Fibroblast of skin of abdomen (primary cell): ENCODE data around the gene LMAN1L.
A peak's percentile ranks its signal among the peaks of the same experiment; 100 is the strongest.

ENCODE experiments used
- DNase-seq: peaks from one replicate; pipeline ENCODE4 v3.0.0-alpha.2; 2013

Gene LMAN1L

DNA sequence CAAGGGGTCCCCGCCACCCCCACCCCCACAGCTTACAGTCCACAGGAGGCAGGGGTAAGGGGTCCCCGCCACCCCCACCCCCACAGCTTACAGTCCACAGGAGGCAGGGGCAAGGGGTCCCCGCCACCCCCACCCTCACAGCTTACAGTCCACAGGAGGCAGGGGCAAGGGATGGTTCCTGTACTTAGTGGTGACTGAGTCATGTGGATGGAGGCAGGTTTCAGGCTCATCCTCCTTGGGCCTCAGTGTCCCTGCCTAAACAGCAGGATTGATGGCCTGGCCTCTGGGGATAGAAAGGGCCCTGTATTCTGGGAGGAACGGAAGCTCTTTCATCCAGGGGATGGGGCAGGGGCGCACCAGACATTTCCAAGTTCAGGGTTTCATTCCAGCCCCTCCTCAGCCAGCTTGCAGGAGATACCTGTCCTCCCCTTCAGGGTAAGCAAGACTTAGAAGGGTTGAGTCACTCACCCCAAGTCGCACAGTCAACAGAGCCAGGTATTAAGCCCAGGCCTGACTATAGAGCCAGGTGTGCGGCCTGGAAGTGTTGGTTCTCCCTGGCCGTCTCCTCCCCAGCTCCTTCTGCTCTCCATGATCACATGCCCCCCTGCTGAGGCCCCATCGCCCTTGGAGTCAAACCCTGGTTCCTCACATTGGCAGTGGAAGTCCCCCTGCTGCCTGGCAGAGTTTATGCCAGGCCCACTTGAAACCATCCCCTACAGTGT, 18.2 kb upstream of the LMAN1L start:
- DNase-seq = no peak

- DNase-seq = no peak
Observed at GRCh38 chr15:74794970-74795349, 17.7 kb upstream of the LMAN1L start.

DNA sequence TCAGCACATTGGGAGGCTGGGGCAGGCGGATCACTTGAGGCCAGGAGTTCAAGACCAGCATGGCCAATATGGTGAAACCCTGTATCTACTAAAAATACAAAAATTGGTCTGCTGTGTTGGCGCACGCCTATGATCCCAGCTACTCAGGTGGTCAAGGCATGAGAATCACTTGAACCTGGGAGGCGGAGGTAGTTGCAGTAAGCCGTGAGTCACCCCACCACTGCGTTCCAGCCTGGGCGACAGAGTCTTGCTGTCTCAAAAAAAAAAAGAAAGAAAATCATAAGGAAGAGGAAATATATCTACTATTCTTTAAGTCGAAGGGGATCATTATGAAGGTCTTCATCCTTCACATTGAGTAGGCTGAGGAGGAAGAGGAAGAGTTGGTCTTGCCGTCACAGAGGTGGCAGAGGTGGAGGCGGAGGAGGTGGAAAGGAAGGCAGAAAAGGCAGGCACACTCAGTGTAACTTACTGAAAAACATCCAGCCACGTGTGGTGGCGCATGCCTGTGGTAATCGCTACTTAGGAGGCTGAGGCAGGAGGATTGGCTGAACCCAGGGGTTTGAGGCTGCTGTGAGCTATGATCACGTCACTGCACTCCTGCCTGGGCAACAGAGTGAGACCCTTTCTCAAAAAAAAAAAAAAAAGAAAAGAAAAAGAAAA, 16.5 kb upstream of the LMAN1L start:
- DNase-seq = no peak

DNA sequence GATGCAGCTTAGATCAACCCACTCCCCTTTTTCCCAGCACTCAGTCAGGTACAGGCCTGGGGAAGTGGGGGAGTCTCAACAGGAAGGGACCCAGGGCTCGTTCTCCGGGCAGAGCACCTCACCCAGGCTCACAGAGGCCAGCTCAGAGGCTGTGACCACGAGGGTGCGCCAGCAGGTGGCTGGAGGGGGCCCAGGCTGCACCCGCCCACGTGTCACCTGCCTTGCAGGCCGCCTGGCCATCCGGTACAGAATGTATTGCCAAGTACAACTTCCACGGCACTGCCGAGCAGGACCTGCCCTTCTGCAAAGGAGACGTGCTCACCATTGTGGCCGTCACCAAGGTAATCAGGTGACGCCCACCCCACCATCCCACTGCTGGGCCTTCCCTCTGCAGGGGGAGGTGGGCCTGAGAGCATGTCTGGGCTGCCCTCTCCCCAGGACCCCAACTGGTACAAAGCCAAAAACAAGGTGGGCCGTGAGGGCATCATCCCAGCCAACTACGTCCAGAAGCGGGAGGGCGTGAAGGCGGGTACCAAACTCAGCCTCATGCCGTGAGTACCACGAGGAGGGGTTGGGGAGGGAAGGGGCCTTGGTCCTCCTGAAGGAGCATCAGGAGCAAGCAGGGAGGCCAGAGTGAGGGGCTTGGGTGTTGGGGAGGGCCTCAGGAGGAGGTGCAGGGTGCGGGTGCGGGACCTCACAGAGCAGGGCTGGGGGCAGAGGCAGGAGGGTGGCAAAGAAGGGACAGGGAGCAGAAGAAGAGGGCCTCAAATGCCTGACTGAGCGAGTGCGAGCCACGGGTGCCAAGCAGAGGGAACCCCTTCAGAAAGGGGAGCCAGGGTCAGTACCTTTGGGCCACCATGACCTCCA, 14.0 kb upstream of the LMAN1L start:
- DNase-seq = no peak

GRCh38 chr15:74799255-74799855, 13.3 kb upstream of the LMAN1L start:
- DNase-seq = no peak

DNA sequence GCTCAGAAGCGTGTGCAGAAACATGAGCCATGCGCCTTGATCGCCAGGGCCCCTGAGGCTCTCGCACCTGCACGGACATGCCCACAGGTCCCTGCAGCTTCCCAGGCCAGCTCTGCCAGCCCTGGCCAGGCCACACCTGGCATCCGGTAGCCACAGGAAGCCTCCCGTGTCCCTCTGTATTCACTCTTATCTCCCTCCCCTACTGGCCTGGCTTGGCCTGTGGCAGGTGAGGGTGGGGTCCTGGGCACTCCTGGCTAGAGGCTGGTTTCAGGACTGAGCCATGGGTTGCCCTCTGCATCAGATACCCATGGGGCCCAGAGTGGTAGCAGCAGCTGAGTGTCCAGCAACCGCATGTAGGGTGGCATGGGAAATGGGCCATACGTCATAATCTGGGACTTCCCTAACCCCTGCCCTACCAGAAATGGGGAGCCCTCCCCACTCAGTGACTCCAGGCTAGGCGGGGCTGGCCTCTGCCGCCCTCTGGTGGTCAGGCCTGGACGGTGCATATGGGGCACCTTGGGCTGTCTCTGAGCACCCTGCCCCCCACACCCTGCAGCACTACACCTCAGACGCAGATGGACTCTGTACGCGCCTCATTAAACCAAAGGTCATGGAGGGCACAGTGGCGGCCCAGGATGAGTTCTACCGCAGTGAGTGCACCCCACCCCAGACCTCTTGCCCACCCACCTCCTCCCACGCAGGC, 12.6 kb upstream of the LMAN1L start:
- peak; percentile 33 for DNase-seq

- no peak for DNase-seq
Observed at GRCh38 chr15:74800559-74801094, 12.0 kb upstream of the LMAN1L start.

- no peak for DNase-seq
Observed at GRCh38 chr15:74801311-74801997, 11.2 kb upstream of the LMAN1L start.

- no peak for DNase-seq
Observed at GRCh38 chr15:74802290-74802689, 10.3 kb upstream of the LMAN1L start.

DNA sequence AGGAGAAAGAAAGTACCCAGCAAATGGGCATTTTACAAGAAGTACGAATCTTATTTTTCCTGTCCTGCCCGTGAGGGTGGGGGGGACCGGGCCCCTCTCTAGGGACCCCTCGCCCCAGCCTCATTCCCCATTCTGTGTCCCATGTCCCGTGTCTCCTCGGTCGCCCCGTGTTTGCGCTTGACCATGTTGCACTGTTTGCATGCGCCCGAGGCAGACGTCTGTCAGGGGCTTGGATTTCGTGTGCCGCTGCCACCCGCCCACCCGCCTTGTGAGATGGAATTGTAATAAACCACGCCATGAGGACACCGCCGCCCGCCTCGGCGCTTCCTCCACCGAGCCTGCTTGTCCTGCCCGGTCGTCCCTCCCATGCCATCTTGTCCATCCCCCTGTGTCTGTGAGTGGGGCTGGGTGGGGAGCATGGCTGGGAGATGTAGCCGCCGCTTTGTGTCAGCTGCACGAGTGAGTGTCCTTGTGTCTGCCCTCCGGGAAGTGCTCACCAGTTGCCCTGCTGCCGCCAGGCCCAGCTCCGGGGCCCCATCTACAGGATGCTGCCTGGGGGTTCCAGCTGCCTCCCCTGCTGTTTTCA, 9.7 kb upstream of the LMAN1L start:
- no peak for DNase-seq

- no peak for DNase-seq
Observed at GRCh38 chr15:74804935-74805334, 7.7 kb upstream of the LMAN1L start.

DNA sequence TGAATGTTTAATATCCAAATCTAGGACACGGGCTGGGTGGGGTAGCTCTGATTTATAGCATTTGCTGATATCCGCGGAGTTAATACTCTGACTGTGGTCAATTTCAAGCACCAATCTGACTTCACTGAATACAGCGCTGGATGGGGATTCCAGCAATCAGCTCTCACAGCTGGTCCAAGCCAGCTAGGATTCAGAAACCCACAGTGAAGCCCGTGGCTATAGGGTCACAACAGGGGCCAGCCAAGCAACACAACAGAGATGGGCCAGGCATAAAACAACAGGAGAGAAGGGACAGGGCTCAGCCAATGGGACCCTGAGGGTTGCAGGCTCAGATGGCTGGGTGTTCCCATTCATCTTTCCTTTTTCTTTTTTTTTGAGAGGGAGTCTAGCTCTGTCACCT, 5.4 kb upstream of the LMAN1L start:
- no peak for DNase-seq

GRCh38 chr15:74808078-74808839, 4.4 kb upstream of the LMAN1L start:
- no peak for DNase-seq

DNA sequence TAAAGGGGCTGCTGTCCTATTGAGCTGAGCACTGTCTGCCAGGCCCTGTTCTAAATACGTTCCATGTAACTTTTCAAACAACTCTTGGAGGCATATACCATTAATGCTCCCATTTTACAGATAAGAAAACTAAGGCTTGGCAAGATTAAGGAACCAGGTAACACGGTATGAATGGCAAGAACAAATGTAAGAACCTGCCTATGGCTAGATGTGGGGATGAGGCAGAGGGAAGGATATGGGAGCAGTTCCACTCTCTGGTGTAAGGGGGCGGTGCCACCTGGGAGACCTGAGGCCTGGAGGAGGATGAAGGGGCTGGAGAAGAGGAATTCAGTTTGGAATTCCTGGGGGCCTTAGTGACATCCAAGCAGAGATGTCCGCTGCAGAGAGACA, 3.8 kb upstream of the LMAN1L start:
- DNase-seq = no peak

DNA sequence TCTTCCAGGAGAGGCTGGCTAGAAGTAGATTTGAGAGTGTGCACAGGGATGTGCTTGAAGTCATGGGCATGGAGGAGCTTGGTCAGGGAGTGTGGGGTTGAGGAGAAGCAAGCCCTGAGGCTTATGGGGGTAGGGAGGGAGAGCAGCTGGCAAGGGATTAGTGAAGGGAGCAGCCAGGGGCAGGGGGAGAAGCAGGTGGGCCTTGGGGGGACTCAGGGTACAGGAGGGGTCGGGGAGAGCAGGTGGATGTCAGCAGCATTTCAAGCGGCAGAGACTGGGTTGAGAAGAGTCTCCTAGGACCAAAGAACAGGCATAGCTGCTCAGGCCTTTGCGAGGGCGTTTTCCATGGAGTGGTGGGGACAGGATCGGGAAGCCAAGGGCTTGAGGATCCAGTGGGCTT, 3.4 kb upstream of the LMAN1L start:
- DNase-seq = no peak

DNA sequence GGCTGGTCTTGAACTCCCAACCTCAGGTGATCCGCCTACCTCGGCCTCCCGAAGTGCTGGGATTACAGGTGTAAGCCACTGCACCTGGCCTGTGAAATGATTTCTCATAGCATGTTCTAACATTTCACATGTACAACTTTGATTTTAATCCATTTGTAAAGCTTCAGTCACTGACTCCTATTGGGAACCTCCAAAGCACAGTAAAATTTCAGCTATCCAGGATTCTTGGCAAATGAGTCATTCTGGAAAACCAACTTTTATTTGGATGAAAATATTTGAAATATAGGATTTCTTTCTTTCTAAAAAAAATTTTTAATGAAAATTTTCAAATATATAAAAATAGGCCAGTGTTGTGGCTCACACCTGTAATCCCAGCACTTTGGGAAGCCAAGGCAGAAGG, 2.7 kb upstream of the LMAN1L start:
- DNase-seq = peak; percentile 31

- no peak for DNase-seq
Observed at GRCh38 chr15:74815121-74815934, 2.7 kb downstream of the LMAN1L start.

GRCh38 chr15:74815961-74816360, 3.3 kb downstream of the LMAN1L start:
- no peak for DNase-seq

- DNase-seq = no peak
Observed at GRCh38 chr15:74816624-74817369, 4.2 kb downstream of the LMAN1L start.
